ENCODE data around the gene PIANP.

DNA sequence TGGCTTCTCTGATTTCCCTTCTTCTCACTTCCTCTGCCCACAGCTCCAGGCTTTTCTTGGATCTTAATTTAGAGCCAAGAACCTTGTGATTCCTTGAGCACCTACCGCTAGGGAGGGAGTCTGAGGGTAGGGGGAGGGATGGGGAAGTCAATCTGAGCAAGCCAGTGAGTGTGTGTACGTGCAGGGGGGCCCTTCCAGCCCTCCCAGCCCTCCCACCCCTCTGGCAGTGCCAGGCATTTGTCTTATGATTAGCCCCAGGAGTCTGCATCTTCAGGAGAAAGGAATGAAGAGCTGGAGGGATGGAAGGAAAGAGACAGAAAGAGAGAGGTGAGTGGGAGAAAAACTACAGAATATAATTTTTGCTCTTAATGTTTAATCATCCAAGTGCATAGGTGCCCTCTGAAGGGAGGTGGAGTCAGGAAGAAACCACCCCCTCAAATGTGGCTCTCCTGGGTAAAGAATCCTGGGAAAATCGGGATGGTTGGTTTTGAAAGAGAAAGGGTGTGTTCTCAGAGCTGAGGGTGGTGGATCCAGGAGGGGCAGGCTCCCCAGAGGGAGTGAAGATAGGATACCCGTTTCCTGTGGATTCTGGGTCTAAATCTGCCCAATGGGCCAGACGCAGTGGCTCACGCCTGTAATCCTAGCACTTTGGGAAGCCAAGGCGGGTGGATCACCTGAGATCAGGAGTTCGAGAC is 2.1 kb downstream of the PIANP start:
- TF ChIP-seq, protein P1, sequence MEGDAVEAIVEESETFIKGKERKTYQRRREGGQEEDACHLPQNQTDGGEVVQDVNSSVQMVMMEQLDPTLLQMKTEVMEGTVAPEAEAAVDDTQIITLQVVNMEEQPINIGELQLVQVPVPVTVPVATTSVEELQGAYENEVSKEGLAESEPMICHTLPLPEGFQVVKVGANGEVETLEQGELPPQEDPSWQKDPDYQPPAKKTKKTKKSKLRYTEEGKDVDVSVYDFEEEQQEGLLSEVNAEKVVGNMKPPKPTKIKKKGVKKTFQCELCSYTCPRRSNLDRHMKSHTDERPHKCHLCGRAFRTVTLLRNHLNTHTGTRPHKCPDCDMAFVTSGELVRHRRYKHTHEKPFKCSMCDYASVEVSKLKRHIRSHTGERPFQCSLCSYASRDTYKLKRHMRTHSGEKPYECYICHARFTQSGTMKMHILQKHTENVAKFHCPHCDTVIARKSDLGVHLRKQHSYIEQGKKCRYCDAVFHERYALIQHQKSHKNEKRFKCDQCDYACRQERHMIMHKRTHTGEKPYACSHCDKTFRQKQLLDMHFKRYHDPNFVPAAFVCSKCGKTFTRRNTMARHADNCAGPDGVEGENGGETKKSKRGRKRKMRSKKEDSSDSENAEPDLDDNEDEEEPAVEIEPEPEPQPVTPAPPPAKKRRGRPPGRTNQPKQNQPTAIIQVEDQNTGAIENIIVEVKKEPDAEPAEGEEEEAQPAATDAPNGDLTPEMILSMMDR (IDR thresholded peaks at IDR 0.05; ENCODE audit: low read depth, low read length) = no peak
- no peak for TF ChIP-seq POLR2A (IDR thresholded peaks at IDR 0.05; ENCODE audit: extremely low read depth, insufficient read length)
